ENCODE results near the gene SLFN14. TPM values are rescaled to one million over a fixed set of nuclear protein-coding genes. Genes with fewer than 3 reads are reported as not detected.
"Not testable (repeated sequence)": the region's sequence is repeated elsewhere in the genome, so short reads cannot be mapped to it uniquely, and the experiment has no call there.

The SLFN14 gene
- total RNA-seq = 0.31 TPM

DNA sequence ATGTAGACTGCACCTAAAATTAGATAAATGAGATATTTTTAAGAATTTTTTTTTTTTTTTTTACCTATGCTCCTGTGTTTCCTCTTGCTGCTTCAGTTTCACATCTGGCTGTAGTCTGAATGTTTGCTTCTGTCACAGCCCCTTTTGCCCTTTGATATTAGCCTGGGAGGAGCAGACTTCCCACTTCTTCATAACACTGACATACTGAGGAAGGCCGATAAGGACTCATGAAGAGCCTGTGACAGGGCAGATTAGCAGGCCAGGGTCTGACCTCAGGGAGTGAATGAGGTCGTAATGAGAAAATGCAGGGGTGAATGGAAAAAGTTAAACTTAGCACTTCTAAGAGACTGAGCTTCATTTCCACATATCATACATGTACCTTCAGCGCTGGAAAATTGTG lies at the start of gene SLFN14:
Gene SLFN14 (minus strand): TSS at position 117 of the 400 bp plus-strand sequence. CDS start 2,757 bp downstream, outside the sequence.
- DNase-seq = no peak

DNA sequence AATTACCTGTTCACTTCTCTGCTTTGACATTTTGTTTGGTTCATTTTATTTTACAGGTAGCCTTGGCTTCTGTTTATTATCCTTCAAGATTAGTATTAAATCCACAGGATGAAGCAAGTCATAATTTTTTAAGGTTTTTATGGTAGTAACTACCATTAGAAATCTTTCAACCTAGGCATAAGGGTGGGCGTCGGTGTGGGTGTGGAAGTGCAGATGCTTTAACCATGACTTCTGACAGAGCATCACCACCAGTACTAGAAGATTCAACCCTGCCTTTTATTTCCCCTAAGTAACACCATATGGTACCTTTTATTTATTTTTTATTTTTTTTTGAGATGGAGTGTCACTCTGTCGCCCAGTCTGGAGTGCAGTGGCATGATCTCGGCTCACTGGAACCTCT lies 49.2 kb upstream of the SLFN14 start:
- no peak for DNase-seq

DNA sequence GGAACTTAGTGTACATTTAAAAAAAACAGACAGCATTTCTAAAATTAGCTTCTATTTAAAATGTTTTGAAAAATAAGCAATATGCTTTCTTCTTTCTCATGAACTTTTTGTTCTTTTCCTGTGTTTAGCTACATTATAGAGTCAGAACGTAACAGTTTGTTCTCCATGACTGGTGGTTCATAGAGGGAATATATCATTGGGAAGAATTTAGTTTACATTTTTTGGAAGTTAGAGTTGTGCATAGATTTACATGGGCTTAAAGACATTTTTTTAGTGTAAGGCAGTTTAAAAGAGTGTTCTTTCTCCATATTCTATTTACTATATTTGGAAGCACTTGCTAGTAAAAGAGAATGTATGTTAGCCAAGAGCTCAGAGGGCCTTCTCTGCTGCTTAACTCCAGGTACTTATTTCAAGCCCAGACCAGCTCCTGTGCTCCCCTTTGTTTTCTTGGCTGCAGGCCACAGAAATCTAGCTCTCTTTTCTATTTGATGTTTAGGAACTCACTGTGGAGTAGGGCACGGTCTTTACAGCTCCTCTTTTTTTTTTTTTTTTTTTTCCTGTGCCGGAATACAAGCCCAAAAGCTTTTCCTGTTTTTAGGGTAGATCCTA lies 46.7 kb upstream of the SLFN14 start:
- no peak for DNase-seq

DNA sequence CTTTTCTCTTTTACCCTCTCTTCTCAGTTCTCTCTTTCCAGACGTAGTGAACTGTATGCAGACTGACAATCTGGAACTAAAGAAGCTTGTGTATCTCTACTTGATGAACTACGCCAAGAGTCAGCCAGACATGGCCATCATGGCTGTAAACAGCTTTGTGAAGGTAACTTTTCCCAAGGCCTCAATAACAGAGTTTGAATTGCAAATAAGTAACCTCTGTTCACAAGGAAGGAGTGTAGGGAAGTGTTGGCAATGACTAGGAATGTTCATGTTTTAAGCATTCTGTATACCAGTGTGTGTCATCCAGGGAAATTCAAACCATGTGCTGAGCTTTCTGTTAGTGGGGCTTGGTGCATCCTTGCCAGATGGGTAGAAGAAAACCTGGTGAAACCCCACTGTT lies 45.1 kb upstream of the SLFN14 start:
- DNase-seq = no peak

DNA sequence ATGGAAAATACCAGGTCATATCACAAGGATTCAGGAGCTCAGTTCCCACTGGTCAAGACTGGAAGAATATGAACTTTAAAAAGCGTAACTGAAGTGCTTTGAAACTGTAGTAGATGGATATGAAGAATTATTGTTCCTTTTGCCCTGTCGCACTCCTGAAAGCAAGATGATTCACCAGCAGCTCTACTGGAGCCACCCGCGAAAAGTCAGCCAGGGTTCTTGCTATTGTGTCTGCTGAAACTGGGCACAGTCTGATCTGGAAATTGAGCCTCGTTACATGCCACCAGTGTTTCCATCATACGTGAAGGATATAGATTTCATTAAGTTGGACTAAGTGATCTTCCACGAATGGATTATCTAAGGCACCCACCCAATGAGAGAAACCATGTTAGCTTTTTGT lies 43.1 kb upstream of the SLFN14 start:
- DNase-seq = no peak

DNA sequence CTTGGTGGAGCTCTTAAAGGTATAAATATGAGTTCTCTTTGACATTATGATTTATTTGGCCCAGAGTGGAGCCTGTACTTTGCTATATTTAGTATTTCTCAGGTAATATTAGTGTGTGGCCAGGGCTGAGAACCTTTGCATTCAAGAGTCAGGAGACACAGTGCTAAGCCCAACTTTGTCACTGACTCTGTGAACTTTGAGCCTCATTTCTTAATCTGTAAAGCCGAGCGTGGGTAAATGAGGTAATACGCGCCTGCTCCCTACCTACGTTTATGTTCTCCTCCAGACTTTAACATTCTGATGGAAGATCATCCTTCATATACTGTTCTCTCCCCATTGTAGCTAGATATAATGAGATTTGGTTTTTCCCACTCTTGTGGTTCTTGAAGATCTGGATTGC lies 37.0 kb upstream of the SLFN14 start:
- no peak for DNase-seq

DNA sequence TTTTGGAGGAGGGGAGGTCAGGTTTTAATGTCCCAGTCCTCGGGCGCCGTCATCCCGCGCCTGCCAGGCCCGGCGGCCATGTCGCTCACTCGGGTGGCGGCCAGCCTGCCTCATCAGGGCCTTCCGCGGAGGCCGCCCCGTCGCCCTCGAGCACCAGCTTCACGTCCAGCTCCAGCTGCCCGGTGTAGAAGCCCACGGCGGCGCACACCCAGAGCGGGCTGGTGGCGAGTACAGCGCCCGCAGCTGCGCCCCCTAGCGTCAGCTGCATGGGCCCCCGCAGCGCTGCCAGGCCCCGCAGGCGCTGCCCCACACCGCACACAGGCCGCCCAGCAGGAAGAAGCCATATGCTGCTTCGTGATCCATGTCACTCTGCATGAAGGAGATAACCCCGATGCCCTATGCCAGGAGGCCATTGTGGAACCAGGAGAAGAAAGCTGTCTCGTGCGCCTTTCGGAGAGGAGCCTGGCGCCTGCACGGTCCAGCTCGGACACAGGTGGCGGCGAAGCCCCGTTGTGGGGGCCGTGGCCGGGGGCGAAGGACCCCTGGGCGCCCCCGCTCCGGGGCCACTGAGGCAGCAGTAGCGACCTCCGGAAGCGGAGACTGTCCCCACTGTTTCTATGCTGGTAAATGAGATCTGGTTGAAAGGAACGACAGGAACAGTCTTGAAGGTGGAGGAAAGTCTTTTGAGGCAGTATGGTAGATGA lies 36.1 kb upstream of the SLFN14 start:
- DNase-seq = no peak

DNA sequence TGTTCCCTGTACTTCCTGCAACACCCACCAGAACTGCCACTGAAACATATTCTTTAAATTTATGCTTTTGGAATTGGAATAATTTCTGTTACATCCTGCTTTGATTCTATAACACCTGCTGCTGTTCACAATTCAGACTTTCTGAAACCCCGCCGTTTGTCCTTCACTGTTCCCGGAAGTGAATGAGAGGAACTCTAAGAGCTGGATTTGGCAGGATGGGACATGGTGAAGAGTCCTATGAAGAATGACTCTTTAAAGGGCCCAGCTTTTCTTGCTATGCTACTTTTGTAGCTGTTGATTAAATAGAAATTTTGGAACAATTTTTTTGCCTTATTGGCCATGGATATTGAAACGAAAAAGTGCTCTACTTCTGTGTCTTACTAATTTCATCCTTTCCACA lies 35.5 kb upstream of the SLFN14 start:
- DNase-seq = no peak

DNA sequence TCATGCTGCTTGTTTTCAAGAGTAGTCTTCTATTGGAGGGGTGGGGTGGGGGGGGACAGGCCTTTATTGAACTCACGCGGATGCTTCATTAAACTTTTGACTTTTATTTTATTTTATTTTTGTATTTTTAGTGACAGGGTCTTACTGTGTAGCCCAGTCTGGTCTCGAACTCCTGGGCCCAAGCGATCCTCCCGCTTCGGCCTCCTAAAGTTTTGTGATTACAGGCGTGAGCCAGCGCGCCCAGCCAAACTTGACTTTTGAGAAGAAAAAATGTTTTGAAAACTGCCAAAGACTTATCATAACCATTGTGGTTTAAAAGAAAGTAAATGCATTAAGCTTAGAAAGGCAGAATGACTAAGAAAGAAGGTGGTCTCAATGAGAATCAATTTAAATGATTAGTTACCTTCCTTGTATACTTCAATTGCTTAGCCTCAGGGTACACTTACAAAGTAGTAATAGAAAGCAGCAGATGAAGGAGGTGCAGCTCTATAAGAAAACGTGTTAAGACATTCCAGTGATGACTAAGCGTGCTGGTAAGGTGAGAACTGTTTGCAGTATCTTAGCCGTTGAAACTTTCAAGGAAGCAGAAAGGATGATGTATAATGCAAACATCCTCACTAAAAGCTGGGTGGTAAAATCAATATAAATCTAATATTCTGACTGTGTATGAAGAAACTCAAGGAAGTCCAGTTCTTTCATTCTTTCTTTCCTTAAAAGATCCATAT lies 27.7 kb upstream of the SLFN14 start:
- peak; percentile 32 for DNase-seq

DNA sequence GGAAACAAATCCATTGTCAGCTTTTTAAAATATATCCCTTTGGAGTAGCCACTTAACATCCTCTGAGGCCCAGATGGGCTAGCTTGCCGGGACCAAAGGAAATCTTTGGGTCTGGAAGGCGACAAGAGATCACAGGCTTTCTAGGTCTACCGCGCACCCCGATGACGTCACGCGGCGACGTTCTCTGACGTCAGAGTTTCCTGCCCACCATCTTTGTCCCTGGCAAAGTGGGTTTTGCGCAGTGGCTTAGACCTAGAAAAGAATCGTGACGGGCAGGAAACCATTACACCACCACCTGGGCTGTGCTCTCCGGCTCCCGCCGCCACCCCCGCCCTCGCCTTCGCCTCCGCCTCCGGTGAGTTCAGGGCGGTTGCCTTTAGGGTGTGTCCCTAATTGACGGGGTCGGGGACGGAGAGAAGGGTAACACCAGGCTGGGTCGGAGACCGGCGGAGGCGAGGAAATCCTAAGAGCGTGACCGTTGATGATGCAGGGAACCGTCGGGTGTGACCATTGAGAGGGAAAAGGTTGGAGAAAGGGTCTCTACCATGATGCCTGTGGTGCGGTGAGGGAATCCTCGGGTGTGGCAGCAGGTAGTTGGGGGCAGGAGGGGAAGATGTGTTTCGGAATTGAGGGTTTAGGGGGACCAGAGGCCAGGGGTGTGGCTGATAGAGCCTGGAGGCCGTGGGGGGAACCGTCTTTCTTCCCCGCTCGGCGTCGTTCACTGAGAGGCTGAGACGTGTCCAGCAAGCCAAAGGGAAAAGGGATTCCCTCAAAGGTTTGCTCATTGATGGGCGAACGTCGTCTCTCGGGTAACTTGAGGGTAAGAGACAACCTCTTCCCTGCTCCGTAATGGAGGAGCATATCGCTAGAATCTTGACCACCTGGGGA lies 26.7 kb upstream of the SLFN14 start, which contains the start of gene AP2B1:
Gene AP2B1 (plus strand): TSS at position 249 of the 888 bp plus-strand sequence. CDS start 6,709 bp downstream, outside the sequence.
- DNase-seq = peak; percentile 98

DNA sequence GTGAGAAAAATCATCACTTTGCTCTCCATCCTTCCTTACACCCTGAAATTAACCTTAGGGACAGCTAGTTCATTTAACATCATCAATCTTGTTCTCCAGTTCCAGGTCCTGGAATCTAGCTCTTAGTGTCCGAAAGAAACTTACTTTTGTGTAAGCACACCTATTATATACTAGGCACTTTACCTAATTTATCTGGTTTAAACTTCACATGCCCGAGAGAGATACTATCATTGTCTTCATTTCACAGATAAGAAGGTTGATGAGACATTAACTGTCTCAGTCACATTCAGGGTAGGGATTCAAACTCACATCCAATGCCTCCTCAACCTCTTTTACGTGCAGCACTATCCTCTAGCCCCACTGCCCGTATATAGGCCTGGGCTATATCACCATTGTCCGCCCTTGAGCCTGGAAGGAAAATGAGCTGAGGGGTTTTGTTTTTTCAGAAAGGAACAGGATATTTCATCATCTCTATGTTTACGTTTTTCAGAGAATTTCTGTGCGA lies 26.0 kb upstream of the SLFN14 start:
- no peak for DNase-seq

DNA sequence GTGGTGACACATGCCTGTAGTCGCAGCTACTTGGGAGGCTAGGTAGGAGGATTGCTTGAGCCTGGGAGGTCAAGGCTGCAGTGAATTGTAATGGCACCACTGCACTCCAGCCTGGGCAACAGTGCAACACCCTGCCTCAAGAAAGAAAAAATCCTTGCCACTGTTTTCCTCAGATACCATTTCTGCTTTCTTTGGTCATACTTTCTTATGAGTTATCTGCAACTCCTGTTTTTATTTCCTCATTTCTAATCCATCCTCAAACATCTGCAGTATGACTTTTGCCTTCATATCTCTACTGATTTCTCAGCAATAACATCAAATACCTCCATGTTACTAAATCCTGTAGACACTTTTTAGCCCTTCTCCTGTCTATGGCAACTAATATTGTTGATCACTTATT lies 23.4 kb upstream of the SLFN14 start:
- DNase-seq = no peak

DNA sequence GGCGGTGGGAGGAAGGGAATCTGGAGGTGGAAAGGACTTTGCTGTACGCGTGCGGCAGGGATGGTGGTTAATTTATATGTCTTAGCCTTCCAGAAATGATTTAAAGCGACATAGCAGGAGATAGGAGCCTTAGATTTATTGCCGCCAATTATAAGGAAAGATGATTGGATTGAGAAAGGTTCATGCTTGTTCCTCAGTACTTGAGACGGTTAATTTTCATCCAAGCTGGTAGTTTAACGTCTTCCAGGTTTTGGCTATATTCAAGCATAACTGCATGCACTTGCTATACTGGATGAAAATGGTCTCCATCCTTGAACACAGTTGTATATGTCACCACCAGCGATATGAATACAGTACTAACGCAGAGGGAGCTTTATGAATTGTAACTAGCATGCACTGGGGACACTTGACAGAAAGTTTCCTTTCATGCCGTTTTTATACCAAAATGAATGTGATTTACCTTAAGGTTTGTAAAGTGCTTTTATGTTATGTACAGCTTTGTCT lies 18.4 kb upstream of the SLFN14 start:
- no peak for DNase-seq

DNA sequence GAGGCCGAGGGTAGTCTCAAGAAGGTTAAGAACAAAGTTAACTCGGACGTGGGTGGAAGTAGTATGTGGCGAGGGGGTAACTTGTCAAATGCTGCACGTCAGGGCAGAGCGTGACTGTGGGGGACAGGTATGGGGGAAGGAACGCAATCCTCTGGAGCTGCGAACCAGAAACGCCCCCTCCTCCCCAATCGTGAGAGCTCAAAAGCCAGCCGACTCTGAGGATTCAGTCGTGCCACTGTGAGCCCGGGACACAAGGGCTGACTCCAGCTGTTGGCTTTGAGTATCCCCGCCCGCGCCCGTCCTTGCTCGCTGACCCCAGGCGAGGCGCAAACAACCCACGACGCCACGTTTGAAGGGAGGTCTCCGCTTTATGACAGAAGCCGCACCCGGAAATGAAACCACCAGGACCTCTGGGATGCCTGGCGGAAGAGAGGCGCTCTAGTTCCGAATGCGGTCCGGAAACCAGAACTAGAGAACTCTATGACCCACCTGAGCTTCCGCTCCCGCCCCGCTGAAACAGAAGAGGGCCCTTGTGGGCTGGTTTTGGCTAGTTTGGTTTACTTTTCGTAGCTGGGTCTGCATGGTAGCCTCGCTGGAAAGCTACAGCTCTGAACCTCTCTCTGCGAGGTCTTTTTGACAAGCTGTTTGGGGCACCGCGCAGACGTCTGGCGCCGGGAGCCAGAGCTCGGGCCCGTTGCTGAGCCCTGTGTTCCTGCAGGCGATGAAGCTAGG lies 17.7 kb upstream of the SLFN14 start, which contains the start of gene PEX12:
Gene PEX12 (minus strand): TSS at position 375 of the 732 bp plus-strand sequence. CDS start 550 bp downstream, outside the sequence.
- peak; percentile 97 for DNase-seq

DNA sequence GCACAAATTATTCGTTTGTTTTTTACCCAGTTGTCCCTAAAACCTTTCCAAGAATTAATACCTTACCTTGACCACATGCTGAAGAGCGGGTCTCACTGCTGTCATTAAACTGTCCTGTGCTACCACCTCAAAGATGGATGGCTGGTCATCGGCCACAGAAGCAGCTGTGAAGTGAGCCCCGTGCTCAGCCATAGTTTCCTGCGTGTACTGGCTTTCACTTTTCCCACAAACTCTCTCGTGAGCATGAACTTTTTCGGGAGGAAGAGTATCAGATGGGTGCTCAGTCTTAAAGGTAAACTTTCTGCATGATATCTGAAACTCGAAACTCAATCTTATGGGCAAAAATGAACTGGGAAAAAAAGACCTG lies 17.2 kb upstream of the SLFN14 start:
- peak; percentile 22 for DNase-seq

DNA sequence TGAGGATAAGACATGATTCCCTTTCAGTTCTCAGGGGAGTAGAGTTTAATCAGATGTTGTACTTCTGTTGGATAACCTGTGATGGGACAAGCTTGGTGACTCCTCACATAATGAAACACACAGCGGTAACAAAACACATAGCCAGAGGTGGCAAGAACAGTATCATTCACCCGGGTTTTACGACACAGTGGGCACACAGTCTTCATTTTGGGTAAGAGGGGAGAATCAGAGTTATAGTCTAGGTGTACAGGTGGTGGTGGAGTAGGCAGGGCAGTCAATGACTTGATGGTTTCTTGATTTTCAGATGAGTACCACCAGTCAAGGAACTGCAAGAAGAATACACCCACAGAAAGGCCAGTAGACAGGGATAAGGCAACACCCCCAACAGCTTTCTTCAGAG lies 15.1 kb upstream of the SLFN14 start:
- no peak for DNase-seq

DNA sequence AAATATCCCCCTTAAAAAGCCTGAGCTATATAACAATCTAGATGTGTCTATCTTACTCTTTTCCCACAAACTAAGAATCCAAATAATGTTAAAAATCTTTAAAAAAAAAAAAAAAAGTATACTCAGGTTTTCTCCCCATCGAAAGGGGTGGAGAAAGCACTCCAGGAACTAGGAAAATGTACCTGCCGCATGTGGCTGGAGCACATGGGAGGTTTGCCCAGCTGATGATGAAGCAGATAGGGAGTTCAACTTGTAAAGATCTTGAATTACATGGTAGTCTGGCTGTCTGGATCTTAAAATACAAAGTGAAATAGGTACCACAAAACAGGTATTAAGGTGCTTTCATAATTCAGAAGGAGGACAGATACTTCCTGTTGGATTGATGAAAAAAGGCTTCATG lies 8.8 kb upstream of the SLFN14 start:
- DNase-seq = no peak

DNA sequence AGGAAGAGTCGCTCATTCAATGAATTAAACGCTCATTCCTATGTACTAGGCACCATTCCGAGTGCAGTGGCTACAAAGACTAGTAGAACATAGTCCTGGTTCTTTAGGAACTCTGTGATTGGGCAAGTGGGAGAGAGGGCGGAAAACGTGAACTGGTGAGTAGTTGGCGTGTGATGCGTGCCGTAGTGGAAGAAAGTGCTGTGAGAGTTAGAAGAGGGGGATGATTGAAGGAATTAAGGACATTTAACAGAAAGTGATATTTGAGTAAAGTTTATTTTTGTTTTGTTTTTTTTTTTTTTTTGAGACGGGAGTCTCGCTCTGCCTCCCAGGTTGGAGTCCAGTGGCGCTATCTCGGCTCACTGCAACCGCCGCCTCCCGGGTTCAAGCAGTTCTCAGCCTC lies 7.9 kb upstream of the SLFN14 start:
- DNase-seq = peak; percentile 19

DNA sequence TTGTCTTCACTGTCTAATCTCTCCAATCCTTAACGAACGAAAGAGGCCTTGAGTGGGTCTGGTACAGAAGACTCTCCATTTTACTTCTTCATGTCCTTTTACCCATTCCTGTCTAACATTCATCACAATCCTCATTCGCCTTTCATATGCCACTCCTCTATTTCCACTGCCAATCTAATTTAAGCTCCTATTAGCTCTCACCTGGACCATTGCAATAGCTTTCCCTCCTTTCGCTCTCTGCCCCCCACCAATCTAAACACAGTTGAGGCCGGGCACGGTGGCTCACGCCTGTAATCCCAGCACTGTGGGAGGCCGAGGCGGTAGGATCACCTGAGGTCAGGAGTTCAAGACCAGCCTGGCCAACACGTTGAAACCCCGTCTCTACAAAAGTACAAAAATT lies 6.3 kb upstream of the SLFN14 start:
- DNase-seq = no peak

DNA sequence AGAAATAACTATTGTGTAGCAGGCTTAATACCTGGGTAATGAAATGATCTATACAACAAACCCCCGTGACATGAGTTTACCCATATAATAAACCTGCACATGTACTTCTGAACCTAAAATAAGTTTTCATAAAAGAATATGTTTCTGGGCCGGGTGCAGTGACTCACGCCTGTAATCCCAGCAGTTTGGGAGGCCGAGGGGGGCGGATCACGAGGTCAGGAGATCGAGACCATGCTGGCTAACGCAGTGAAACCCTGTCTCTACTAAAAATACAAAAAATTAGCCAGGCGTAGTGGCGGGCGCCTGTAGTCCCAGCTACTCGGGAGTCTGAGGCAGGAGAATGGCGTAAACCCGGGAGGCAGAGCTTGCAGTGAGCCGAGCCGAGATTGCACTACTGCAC lies 2.6 kb upstream of the SLFN14 start:
- DNase-seq = not testable (repeated sequence)
